Activated T-helper 1 cell treated with Interleukin-2 at 50 U/mL for 16 hours (primary cell): Measurements from ENCODE around the gene FAM193B.
A peak's percentile ranks its signal among the peaks of the same experiment; 100 is the strongest.
"Not testable (repeated sequence)": the region's sequence is repeated elsewhere in the genome, so short reads cannot be mapped to it uniquely, and the experiment has no call there.

ENCODE experiments used
- DNase-seq: peaks from one replicate; pipeline ENCODE4 v3.0.0-alpha.2; 2020; ENCODE audit warnings: low read depth

FAM193B gene

DNA sequence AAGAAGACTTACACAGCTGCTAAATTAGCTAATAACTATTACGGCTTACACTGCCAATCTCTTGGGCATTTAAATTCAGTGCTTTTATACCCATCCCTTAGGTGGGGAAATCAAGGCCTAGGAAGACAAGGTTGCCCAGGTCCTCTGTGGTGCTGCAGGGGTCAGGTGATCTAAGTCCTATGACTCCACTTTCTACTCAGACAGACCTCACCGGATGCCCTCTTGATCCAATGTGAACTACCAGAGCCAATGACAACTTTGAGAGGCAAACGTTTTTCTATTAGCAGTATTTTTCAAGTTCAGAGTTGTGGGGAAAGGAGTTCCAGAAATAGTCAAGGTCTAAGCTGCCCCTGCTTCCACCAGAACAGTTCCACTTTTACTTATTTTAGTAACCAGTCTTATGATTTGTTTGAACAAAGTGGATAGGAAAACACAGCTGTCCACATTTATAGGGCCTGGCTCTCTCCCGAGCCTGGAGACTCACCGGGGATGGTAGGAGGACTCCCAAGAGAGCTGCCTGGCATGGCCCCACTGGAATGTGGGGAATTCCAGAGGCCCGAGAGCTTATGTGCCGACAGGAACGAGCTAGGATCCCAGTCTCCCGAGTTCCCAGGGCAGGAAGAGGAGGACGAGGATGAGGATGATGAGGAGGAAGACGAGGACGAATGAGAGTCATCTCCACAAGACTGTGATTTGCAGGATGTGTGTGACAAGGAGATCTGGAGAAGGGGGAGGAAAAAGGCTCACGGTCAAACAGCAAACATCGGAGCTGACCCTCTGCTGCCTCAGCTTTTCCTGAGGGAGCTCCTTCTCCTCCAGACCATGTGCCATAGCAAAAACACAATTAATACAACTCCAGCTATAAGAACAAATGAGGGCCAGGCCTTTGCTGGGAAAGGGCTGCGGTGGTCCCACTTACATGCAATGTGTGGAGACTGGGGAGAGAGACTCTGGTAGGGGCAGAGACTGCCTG is 16.7 kb downstream of the FAM193B start:
- DNase-seq: no peak

DNA sequence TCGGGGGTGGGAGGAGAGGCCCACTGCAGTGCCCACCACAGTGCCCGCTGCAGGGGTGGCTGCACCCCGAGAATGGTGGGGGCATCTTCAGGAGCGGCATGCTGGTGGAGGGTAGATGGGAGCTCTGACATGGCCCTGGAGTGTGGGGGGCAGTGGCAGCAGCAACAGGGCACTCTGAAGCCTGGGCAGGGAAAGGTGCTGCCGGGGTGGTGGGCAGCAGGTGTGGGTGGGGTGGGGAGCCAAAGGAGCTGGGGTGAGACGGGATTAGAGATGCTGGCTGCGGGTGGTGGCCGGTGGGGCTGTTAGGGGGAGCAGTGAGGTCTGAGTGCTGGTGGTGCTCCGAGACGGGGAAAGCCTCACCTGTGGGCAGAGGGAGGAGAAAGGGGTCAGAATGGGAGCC is 18.0 kb downstream of the FAM193B start:
- DNase-seq: no peak

DNA sequence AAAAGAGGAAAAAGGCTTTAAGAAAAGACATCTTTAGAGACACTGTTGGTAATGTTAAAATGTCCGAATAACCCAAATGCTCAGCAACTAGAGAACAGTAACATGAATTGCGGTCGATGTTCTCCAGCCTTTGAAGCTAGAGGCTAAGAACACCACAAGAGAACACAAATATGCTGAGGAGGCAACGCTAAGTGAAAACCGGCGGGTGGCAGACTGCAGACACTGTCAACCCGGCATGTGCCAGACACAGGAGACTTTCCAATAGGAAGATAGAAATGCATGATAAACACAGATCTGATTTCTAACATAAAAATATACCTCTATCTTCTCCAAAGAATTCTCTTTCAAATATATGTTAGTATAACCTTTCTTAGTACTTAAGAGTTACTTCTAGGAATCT is 19.2 kb downstream of the FAM193B start:
- no peak for DNase-seq

DNA sequence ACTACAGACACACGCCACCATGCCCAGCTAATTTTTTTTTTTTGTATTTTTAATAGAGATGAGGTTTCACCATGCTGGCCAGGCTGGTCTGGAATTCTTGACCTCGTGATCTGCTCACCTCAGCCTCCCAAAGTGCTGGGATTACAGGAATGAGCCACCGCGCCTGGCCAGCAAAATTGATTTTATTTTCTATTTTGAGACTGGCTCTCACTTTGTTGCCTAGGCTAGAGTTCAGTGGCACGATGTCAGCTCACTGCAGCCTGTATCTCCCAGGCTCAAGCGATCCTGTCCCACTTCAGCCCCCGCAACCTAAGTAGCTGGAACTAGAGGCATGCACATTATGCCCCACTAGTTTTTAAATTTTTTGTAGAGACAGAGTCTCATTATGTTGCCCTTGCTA is 19.9 kb downstream of the FAM193B start:
- not testable (repeated sequence) for DNase-seq

DNA sequence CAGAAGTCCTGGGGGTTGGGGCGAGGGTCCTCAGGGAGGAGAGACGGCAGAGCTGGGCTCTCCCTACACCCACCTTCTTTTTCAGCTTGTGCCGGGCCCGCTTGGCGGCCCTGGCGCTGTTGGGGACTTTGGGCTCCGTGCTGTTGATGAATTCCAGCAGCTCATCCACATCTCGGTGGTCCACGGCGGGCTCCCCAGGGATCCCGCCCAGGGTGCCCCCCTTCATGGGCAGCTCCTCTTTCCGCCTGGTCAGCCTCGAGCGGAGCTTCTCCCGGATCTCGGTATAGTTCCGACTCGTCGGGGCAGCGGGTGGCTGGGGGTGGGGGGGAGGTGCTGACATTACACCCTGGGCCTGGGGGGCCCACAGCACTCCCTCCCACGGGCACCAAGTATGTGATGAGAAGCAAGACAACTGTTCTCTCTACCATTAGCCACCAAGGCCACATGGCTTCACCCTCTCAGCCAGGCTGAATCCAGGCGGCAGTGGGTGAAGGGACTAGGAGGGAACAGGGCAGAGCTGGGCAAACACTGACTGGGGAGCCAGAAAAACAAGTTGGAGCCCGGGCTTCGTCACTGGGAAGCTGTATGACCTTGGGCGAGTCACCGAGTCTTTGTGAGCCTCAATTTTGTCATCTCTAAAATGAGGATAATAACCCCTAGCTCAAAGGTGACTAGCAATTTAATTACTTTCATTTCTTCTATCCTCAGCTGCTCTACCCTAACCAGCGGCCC is 23.0 kb downstream of the FAM193B start:
- DNase-seq: no peak

DNA sequence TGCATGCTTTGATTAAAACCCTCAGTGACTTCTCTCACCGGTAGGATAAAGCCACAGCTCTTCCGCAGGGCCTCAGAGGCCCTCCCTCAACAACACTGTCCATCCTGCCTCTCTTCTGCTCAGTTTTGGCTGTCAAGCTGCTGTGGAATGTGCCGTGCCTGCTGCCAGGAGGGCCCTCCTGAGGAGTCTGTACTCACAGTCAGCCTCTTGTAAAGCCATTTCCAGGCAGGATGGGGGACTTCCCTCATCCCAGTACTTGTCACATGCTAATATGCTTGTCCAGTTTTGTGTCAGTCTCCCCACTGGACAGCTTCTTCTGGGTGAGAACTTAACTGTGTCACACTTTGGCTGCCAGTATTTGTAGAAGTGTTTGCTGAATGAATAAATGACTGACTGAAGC is 23.7 kb downstream of the FAM193B start:
- no peak for DNase-seq

DNA sequence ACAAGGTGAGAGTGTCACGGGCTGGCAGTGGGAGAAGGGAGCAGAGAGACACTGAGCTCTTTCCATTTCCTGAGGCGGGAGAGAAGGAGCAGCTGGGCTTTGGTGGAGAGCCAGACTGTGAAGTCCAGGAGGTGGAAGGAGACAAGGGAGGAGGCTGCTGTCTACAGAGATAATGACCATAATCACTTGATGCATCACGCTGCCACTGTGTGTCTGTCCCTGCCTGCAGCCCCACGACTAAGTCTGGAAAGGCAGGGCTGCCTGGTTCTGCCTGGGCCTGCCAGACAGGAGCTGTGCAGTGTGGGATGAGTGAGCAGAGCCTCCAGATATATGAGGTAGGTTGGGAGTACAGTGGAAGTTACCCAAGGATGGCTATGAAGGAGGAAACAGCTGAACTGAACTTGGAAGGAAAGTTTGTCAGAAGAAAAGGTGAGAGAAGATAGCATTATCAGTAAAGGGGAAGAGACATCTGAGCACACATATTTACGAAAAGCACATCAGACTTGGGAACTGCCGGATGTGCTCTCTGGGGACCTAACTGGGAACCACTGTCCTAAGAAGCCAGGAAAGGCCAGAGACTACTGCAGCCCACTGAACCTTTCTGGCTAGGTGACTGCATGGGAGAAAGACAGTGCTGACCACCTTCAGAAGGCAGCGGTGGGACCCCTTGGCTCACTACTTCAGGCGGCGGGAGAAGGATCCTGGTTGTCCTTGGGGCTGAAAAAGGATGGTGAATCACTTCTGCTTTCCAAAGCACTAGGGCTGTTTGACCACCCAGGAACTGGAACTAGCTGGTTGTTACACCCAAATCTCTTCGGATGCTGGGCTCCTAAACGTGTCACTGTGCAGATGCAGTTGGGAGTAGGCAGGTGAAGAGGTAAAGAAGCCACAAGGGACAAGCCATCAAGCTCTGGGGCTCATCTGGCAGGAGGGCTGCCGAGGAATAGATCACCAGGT is 24.8 kb downstream of the FAM193B start:
- DNase-seq: no peak

DNA sequence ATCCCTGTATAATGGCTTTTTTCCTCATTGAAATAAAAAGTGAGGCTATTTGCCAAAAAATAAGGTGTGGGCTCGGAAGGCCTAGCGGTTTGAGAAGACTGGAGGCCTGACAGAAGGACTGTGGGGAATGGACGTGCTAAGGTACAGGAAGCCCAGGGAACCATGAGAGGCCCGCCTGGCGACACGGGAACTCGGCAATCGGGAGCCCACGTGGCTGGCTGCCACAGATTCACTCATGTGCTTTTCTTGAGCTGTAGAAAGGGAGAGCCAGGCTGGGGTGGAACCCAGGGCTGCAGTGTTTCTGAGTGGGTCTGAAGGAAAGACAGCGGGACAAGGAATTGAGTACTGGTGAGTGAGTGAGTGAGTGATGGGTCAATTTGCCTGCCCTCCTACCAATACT is 25.7 kb downstream of the FAM193B start:
- no peak for DNase-seq

DNA sequence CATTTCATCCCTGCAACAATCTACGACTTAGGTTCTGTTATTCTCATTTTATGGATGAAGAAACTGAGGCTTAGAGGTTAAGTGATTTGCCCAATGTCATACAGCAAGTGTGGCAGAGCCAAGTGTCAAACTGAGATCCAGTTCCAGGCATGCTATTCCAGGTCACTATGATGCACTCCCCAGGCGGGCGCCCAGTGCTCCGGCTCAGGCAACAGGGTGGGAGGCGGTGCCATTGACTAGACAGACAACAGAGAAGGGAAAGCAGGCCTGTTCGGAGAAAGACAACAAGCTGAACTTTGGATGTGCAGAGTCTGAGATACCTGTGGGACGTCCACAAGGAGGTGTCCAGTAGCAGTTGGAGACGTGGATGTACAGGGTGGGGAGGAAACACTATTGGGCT is 26.8 kb downstream of the FAM193B start:
- no peak for DNase-seq

DNA sequence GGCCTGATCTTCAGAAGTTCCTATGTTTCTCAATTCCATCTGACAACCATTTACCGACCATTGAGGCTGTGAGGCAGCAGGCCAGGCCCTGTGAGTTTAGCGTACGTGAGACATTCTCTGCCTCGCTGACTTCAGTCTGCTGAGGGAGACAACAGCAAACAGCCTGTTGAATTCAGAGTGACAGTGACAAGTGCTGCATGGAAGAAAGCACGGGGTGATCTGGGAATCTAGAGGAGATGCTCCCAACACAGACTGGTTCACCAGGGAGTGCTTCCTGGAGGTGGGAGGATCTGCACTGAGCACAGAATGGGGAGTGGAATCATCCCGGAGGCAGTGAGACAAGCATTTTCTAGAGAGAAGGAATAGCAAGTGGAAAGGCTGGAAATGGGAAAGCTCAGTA is 27.6 kb downstream of the FAM193B start:
- DNase-seq: no peak

DNA sequence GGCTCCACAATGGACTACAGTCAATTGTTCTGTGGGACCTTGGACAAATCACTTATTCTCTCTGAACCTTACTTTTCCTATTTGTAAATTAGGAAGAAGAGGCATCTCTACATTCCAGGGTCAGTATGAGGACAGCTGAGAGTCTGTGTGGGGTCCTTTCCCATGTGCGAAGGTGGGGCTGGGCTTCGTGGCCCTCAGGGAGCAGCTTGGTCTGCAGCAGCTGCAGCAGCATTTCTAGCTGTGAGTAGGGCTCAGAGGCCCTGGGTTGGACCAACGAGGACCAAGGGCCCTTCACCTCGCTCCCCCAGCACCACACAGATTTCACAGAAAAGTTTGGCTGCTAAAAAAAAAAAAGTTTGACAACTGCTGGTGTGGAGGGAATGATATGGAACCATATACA is 28.2 kb downstream of the FAM193B start:
- DNase-seq: no peak

DNA sequence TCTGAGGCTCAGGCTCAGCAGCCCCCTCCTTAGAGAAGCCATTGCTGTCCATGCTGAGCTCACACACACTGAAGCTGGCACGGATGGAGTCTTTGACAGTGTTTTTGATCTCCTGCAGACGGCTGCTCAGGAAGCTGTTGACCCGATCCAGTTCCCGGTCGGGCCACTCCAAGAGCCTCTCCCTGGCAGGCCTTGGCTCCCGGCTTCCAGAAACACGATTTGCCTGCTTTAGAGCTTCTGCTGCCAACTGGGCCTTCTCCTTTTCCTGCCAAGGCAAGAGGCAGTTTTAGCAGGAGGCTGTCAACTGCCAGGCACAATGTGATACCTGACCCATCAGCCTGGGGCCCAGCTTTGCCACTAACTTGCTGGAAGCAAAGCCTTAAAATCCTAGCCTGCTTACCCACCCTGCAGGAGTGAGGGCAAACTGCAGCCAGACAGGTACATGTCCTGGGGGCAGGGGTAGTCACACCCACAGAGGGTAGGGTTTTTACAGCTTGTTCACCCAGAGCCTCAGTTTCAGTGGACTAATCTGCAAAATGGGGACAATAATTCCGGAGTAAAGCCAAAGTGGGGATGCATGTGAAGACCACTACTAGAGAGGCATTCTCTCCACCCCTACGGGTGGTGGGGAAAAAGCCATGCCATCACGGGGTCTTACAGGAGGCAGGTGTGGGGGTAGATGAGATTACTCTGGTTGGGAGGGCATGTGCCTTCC is 29.3 kb downstream of the FAM193B start:
- no peak for DNase-seq

DNA sequence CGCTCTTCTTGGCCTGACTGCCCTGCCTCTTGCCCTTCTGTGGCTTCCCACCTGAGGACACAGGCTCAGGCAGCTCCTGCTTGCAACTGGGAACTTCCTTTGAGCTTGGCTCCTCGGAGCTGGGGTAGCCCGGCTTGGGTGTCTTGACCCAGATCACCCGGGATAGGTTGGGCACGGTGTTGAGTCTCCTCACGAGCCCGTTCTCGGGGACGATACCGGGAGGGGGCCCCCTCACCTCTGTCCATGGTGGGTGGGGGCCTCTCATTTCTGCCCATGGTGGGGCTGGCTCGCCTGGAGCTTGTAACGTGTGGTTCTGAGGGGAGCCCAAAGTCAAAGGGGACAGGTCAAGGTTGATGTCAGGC is 29.8 kb downstream of the FAM193B start:
- no peak for DNase-seq

DNA sequence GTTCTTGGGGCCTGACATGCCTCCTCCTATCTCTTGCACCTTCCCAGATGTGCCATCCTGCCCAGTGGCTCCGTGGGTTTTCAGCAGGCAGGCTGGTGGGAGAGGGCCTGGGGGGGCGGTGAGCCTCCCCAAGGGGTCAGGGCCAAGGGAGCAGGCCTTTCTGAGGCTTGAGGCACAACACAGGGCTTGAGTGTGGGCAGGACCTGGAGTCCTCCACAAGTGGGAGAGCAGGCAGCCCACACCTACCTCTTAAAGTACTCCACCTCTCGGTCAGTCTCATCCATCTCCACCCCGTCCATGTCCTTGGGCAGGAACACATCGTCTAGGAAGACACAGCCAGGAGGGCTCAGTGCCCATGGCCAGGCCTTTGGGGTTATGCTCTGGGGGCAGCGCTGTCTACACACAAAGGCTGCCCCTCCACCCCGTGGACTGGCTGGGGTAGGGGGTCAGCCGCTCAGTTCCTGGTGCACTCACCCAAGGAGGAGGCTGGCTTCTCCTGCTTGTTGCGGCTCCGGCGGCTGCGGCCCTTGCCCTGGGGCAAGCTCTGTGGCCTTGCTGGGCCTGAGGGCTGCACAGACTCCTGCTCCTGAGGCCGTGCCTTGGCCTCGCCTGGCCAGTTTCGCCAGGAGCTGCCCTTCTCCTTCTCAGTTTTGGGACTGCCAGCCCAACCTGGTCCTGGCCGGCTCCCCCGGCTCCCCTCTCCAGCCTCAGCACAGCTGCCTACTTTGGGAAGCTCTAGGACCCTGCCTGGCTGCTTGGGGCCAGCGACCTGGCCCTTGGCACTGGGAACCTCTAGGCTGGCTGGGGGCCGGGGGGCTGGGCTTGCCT is 30.4 kb downstream of the FAM193B start:
- DNase-seq: no peak

DNA sequence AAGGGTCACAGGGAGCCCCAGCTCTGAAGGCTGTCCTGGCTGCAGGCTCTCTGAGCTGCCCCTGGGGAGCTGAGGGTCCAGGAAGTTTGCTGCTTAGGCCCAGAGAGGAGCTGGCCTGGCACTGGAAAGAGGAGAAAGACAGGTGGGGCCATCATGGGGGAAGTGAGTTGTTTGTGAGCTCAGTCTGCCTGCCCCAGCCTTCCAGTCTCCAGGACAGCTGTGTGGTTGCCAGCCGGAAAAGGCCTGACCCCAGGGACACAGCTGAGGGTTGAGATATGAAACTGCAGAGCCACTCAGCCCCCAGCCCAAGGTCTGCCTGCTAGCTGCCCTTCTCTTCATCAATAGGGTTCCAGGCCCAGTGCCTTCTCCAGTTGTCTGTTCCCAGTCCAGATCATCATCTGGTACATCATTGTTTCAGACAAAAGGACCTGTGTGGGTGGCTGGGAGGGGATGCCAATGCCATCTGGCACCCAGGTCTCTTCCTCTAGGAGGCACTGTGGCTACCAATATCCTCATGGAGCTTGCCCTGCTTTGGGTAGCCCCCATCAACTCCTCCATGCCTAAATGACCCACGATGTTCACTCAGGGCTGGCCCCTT is 33.3 kb downstream of the FAM193B start:
- no peak for DNase-seq

DNA sequence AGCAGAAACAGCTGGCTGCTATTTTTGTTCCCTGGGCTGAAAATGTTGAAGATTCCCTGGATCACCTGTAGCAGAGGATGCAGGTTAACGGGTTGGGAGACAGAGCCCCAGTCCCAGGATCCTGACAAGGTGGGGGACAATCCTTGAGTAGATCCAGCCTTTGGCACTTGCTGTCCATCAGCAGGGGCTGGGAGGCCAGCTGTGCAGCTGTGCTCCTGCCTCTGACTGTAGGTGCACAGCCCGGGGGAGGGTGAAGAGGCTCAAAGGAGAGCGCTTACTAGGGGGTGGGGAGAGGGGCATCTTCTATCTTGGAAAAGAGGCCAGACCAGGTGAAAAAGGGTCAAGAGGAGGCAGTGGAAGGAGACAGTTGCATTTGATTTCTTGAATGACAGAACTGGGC is 34.1 kb downstream of the FAM193B start:
- DNase-seq: no peak

DNA sequence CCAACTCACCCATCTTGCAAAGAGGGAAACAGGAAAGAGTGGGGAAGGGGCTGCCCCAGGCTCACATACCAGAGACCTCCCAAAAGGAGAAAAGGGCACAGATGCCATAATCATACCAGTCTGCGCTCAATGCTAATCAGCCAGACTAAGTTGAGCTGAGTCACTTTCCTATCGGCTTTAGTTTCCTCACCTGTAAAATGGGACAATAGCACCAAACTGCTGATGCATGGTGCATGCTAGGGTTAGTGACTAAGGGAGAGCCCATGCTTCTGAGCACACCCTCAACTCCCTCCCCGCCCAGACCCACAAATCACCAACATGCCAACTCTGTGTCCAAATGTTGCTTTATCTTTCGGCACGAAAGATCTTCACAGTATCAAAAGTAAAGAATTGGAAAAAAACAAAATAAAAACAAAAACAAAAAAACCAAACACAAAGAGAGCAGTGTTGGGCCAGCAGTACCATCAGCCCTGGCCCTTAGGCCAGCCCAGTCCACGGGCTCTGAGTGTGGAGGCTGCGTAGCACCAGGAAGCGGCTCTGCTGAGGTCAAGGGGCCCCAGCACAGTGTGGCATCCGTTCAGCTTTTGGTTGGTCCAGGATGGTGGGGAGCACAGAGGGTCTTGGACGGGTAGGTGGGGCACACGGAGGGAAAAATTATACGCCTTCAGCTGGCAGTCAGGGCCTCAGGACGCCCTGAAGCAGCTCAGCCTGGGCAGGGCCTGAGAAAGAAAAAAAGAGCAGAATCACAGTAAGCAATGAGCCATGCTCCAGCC is 34.7 kb downstream of the FAM193B start:
- DNase-seq: no peak

DNA sequence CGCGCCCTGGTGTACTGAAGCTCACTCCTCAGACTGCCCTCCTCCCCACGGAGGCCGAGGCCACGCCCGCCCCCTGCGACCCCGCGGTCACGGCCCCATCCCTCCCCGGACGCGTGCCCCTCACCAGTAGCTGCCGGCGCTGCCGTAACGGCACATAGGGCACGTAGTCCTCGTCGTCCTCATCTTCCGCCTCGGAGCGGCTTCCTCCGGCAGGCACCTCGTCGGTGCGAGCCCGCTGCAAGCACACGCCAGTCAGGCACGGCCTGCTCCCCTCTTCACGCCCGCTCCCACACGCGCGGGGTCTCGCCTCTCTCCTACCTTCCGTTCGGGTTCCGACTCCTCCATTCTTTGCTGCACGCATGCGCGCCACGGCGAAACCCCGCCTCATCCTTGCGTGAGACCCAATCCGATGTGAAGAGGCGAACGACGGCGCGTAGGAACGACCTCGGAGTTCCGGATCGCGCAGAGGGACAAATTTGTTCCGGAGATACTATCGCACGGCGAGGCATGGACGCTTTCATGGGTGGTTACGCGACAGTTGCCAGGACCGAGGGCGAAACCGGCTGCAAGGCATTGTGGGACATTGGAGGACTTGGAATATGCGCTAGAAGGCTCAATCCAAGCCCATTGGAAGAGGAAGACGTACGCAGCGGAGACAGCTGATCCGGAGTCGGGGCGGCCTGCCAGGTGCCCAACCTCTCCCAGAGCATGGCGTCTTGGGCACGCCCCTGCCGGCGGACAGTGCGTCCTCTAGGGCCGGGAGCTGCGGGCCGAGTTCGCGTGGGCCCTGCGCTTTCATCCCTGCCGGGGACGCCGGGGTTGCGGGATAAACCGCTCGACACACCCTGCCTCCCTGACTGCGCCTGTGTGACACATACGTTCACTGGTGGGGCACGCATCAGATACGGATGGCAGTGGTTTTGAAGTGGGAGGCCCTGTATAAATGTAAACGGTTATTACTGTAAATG is 37.5 kb downstream of the FAM193B start, which contains the start of gene DDX41:
Gene DDX41 (minus strand): TSS at position 361 of the 968 bp plus-strand sequence. CDS start 16 bp downstream, at position 345.
- DNase-seq: peak; percentile 94
